HFFc6 (cell line): ENCODE data around the gene POLR3H. TPM values are rescaled to one million over a fixed set of nuclear protein-coding genes. Genes with fewer than 3 reads are reported as not detected.

Experiments
- DNase-seq: peaks from one replicate; pipeline ENCODE4 v3.0.0-alpha.2; 2018
- H3K27ac Mint-ChIP-seq: 2 replicates; pipeline ENCODE4 v1.8.0; 2020; ENCODE audit warnings: mild to moderate bottlenecking, mixed read lengths
- H3K27me3 Mint-ChIP-seq: 2 replicates; pipeline ENCODE4 v1.8.0; 2021; ENCODE audit warnings: mild to moderate bottlenecking, moderate library complexity, mixed read lengths; ENCODE audit not compliant: insufficient read depth
- H3K36me3 Mint-ChIP-seq: 2 replicates; pipeline ENCODE4 v1.8.0; 2021; ENCODE audit warnings: low read depth, mixed read lengths
- H3K4me1 Mint-ChIP-seq: 2 replicates; pipeline ENCODE4 v1.8.0; 2020; ENCODE audit warnings: low read depth, mixed read lengths
- H3K4me3 Mint-ChIP-seq: 2 replicates; pipeline ENCODE4 v1.8.0; 2020; ENCODE audit warnings: mild to moderate bottlenecking, moderate library complexity, mixed read lengths
- H3K9me3 Mint-ChIP-seq: 2 replicates; pipeline ENCODE4 v1.8.0; 2020; ENCODE audit warnings: mild to moderate bottlenecking, mixed read lengths
- total RNA-seq, 6 experiments: library from RNA; stranded (reverse); fragmentation: NEBNext Ultra II Directional; extraction: Animal tissue kit (Norgen Biotek cat#: 25700); gene quantifications; 2 replicates in 1 of 6; 3 replicates in 5 of 6; pipeline ENCODE4 v1.2.3, GENCODE V29; 2021
- TF ChIP-seq, protein P1 (sequence below): fragments of 200-600 bp; sonication (generic); IDR thresholded peaks from 2 replicates; pipeline ENCODE4 v1.5.0; 2021; ENCODE audit warnings: antibody characterized with exemption, mild to moderate bottlenecking

POLR3H gene
- total RNA-seq, 6 experiments from 2014 or later: 50.9 to 72.1 (median 56.0) TPM

DNA sequence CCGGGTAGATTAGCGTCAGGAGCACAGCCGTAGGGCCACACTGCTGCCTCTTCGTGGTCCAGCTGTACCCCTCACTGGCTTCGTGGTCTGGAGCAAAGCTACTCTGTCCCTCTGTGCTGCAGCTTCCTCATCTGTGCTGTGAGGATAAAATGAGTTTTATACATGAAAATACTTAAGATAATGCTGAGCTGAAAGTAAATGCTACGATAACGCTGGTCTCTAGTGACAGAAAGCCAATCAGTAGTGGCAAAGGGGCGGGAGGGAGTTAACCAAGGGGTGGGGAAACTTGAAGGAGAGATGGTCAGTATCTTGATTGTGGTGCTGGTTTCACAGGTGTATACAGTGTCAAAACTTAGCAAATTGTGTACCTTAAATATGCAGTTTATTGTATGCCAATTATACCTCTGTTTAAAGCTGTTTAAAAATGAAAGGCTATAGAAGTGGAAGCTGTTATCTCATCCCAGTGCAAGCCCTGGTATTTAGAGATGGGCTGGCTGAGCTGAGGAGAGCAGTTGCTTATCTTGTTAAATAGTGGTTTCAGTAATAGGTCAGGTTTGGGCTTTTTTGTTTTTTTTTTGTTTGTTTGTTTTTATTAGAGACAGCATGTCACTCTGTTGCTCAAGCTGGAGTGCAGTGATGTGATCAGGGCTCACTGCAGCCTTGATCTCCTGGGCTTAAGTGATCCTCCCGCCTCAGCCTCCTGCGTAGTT lies 38.6 kb downstream of the POLR3H start:
- TF ChIP-seq, protein P1, sequence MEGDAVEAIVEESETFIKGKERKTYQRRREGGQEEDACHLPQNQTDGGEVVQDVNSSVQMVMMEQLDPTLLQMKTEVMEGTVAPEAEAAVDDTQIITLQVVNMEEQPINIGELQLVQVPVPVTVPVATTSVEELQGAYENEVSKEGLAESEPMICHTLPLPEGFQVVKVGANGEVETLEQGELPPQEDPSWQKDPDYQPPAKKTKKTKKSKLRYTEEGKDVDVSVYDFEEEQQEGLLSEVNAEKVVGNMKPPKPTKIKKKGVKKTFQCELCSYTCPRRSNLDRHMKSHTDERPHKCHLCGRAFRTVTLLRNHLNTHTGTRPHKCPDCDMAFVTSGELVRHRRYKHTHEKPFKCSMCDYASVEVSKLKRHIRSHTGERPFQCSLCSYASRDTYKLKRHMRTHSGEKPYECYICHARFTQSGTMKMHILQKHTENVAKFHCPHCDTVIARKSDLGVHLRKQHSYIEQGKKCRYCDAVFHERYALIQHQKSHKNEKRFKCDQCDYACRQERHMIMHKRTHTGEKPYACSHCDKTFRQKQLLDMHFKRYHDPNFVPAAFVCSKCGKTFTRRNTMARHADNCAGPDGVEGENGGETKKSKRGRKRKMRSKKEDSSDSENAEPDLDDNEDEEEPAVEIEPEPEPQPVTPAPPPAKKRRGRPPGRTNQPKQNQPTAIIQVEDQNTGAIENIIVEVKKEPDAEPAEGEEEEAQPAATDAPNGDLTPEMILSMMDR: no peak
- no peaks in the 10 kb centered on the region; the same call in 1 of the 2 replicates for H3K27me3 Mint-ChIP-seq

GRCh38 chr22:41504816-41505215 lies 39.5 kb downstream of the POLR3H start:
- Mint-ChIP-seq H3K9me3 (no peaks in the 10 kb centered on the region), H3K27me3 (no peaks in the 10 kb centered on the region; the same call in 1 of the 2 replicates), H3K4me3 (no peak overlapping the region), H3K4me1 (no peaks in the 10 kb centered on the region), H3K36me3 (no peaks in the 10 kb centered on the region; the same call in 1 of the 2 replicates), H3K27ac (no peak overlapping the region)
- DNase-seq: no peak
- TF ChIP-seq, protein P1: no peak

More for the DNA sequence above, 38.6 kb downstream of the POLR3H start:
- Mint-ChIP-seq H3K27ac (no peak overlapping the region), H3K36me3 (no peaks in the 10 kb centered on the region; the same call in 1 of the 2 replicates), H3K9me3 (no peaks in the 10 kb centered on the region), H3K4me3 (no peak overlapping the region), H3K4me1 (no peaks in the 10 kb centered on the region)
- no peak for DNase-seq

DNA sequence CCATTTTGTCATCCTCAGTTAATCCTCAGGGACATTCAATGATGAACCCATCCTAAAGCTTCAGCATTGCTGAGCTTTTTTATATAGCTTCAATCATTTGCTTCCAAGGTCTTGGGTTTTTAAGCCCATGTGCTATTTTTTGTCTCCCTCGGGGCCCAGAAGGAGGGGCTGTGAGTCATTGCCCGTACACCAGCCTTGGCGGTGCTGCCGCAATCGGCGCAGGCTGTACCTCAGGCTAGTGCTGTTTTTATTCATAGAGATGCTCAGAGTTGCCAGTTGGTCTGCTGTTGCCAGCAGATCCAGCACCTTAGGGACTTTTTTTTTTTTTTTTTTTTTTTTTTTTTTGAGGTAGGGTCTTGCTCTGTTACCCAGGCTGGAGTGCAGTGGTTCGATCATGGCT lies 39.9 kb downstream of the POLR3H start:
- TF ChIP-seq, protein P1: no peak
- Mint-ChIP-seq H3K4me1 (no peaks in the 10 kb centered on the region), H3K27ac (no peak overlapping the region), H3K9me3 (no peaks in the 10 kb centered on the region), H3K27me3 (no peaks in the 10 kb centered on the region; the same call in 1 of the 2 replicates), H3K4me3 (no peak overlapping the region), H3K36me3 (no peaks in the 10 kb centered on the region; the same call in 1 of the 2 replicates)
- no peak for DNase-seq

GRCh38 chr22:41501209-41501608 lies 43.1 kb downstream of the POLR3H start:
- Mint-ChIP-seq H3K4me3 (no peak overlapping the region), H3K9me3 (no peaks in the 10 kb centered on the region), H3K36me3 (no peaks in the 10 kb centered on the region; the same call in 1 of the 2 replicates), H3K27ac (no peak overlapping the region), H3K4me1 (peaks cover 7% of the 10 kb centered on the region), H3K27me3 (no peaks in the 10 kb centered on the region; the same call in 1 of the 2 replicates)
- no peak for DNase-seq
- TF ChIP-seq, protein P1: peak; percentile 52; the same call in 1 of the 2 replicates

GRCh38 chr22:41500303-41500702 lies 44.0 kb downstream of the POLR3H start:
- no peak for DNase-seq
- no peaks in the 10 kb centered on the region for H3K9me3 Mint-ChIP-seq
- H3K36me3 Mint-ChIP-seq: no peaks in the 10 kb centered on the region; the same call in 1 of the 2 replicates
- TF ChIP-seq, protein P1: no peak; the same call in 1 of the 2 replicates
- no peak overlapping the region for H3K4me3 Mint-ChIP-seq
- H3K4me1 Mint-ChIP-seq: peaks cover 7% of the 10 kb centered on the region
- H3K27me3 Mint-ChIP-seq: no peaks in the 10 kb centered on the region; the same call in 1 of the 2 replicates
- no peak overlapping the region; the same call in 1 of the 2 replicates for H3K27ac Mint-ChIP-seq
